ENCODE data around the gene ALKBH5. TPM values are rescaled to one million over a fixed set of nuclear protein-coding genes. Genes with fewer than 3 reads are reported as not detected.

Gene ALKBH5
- total and polyA plus RNA-seq, 2 experiments from 2014 or later = 56.6 to 78.3 TPM

GRCh38 chr17:18176176-18176575 is 7.5 kb upstream of the ALKBH5 start:
- WGBS (ENCODE audit: low lambda C conversion rate, missing lambda C conversion rate) = 80% methylated on average over 7 of the region's 7 CpGs
- DNase-seq (ENCODE audit: low spot score) = no peak

GRCh38 chr17:18177133-18177532 is 6.5 kb upstream of the ALKBH5 start:
- no peak overlapping the region for H2AFZ ChIP-seq

More at GRCh38 chr17:18176176-18176575, 7.5 kb upstream of the ALKBH5 start:
- no peaks in the 10 kb centered on the region for H3K36me3 ChIP-seq (replicated peaks; ENCODE audit: insufficient read depth, low read depth)
- H3K27ac ChIP-seq = no peak overlapping the region
- no peaks in the 10 kb centered on the region for H3K9me2 ChIP-seq (replicated peaks; ENCODE audit: insufficient read depth)
- no peaks in the 10 kb centered on the region for H3K9me3 ChIP-seq (ENCODE audit: low read depth)
- no peak overlapping the region for H2AFZ ChIP-seq
- no peak overlapping the region for H3K4me2 ChIP-seq
- TF ChIP-seq CTCF (IDR thresholded peaks at IDR 0.05; ENCODE audit: poor library complexity) (no peak), EZH2phosphoT487 (IDR thresholded peaks at IDR 0.05; ENCODE audit: low read depth, severe bottlenecking, unreplicated experiment) (no peak), EZH2 (IDR thresholded peaks at IDR 0.05; ENCODE audit: borderline replicate concordance) (no peak)
- no peaks in the 10 kb centered on the region for H3K79me2 ChIP-seq
- no peaks in the 10 kb centered on the region for H4K20me1 ChIP-seq (ENCODE audit: insufficient read depth, poor library complexity, severe bottlenecking)
- H3K4me1 ChIP-seq (ENCODE audit: insufficient read depth) = peaks cover 8% of the 10 kb centered on the region
- no peak overlapping the region for H3K4me3 ChIP-seq
- no peaks in the 10 kb centered on the region for H3K27me3 ChIP-seq

GRCh38 chr17:18177722-18178121 is 5.9 kb upstream of the ALKBH5 start:
- 92% methylated on average over 8 of the region's 8 CpGs for WGBS (ENCODE audit: low lambda C conversion rate, missing lambda C conversion rate)
- no peak overlapping the region for H3K4me2 ChIP-seq
- no peak overlapping the region for H3K4me3 ChIP-seq
- no peaks in the 10 kb centered on the region for H4K20me1 ChIP-seq (ENCODE audit: insufficient read depth, poor library complexity, severe bottlenecking)
- TF ChIP-seq EZH2 (IDR thresholded peaks at IDR 0.05; ENCODE audit: borderline replicate concordance) = no peak
- TF ChIP-seq CTCF (IDR thresholded peaks at IDR 0.05; ENCODE audit: poor library complexity) = no peak
- no peak for TF ChIP-seq EZH2phosphoT487 (IDR thresholded peaks at IDR 0.05; ENCODE audit: low read depth, severe bottlenecking, unreplicated experiment)
- peaks cover 20% of the 10 kb centered on the region for H3K4me1 ChIP-seq (ENCODE audit: insufficient read depth)
- H3K27ac ChIP-seq = no peak overlapping the region
- H2AFZ ChIP-seq = no peak overlapping the region
- no peaks in the 10 kb centered on the region for H3K27me3 ChIP-seq
- DNase-seq (ENCODE audit: low spot score) = no peak
- no peaks in the 10 kb centered on the region for H3K79me2 ChIP-seq
- no peaks in the 10 kb centered on the region for H3K36me3 ChIP-seq (replicated peaks; ENCODE audit: insufficient read depth, low read depth)
- no peaks in the 10 kb centered on the region for H3K9me2 ChIP-seq (replicated peaks; ENCODE audit: insufficient read depth)
- H3K9me3 ChIP-seq (ENCODE audit: low read depth) = no peaks in the 10 kb centered on the region

More at GRCh38 chr17:18177133-18177532, 6.5 kb upstream of the ALKBH5 start:
- no peaks in the 10 kb centered on the region for H4K20me1 ChIP-seq (ENCODE audit: insufficient read depth, poor library complexity, severe bottlenecking)
- TF ChIP-seq EZH2phosphoT487 (IDR thresholded peaks at IDR 0.05; ENCODE audit: low read depth, severe bottlenecking, unreplicated experiment) = no peak
- no peak for TF ChIP-seq EZH2 (IDR thresholded peaks at IDR 0.05; ENCODE audit: borderline replicate concordance)
- no peak for TF ChIP-seq CTCF (IDR thresholded peaks at IDR 0.05; ENCODE audit: poor library complexity)
- H3K4me1 ChIP-seq (ENCODE audit: insufficient read depth) = peaks cover 15% of the 10 kb centered on the region
- no peaks in the 10 kb centered on the region for H3K9me2 ChIP-seq (replicated peaks; ENCODE audit: insufficient read depth)
- no peak overlapping the region for H3K27ac ChIP-seq
- H3K36me3 ChIP-seq (replicated peaks; ENCODE audit: insufficient read depth, low read depth) = no peaks in the 10 kb centered on the region
- H3K27me3 ChIP-seq = no peaks in the 10 kb centered on the region
- H3K9me3 ChIP-seq (ENCODE audit: low read depth) = no peaks in the 10 kb centered on the region
- no peak overlapping the region for H3K4me2 ChIP-seq
- DNase-seq (ENCODE audit: low spot score) = no peak
- no peaks in the 10 kb centered on the region for H3K79me2 ChIP-seq
- H3K4me3 ChIP-seq = no peak overlapping the region

- TF ChIP-seq EZH2phosphoT487 (IDR thresholded peaks at IDR 0.05; ENCODE audit: low read depth, severe bottlenecking, unreplicated experiment) (no peak), CTCF (IDR thresholded peaks at IDR 0.05; ENCODE audit: poor library complexity) (no peak), EZH2 (IDR thresholded peaks at IDR 0.05; ENCODE audit: borderline replicate concordance) (no peak)
- no peak overlapping the region for H3K4me3 ChIP-seq
- peaks cover 4% of the 10 kb centered on the region for H3K79me2 ChIP-seq
- H3K27ac ChIP-seq = peak overlapping the region; percentile 63
- H3K9me3 ChIP-seq (ENCODE audit: low read depth) = no peaks in the 10 kb centered on the region
- no peaks in the 10 kb centered on the region for H3K36me3 ChIP-seq (replicated peaks; ENCODE audit: insufficient read depth, low read depth)
- DNase-seq (ENCODE audit: low spot score) = peak; percentile 28
- H3K9me2 ChIP-seq (replicated peaks; ENCODE audit: insufficient read depth) = no peaks in the 10 kb centered on the region
- 71% methylated on average over 1 of the region's 1 CpG for WGBS (ENCODE audit: low lambda C conversion rate, missing lambda C conversion rate)
- no peak overlapping the region for H3K4me2 ChIP-seq
- no peaks in the 10 kb centered on the region for H3K27me3 ChIP-seq
- peaks cover 20% of the 10 kb centered on the region for H3K4me1 ChIP-seq (ENCODE audit: insufficient read depth)
- no peak overlapping the region for H2AFZ ChIP-seq
- H4K20me1 ChIP-seq (ENCODE audit: insufficient read depth, poor library complexity, severe bottlenecking) = no peaks in the 10 kb centered on the region
Measured at GRCh38 chr17:18179196-18179595, 4.4 kb upstream of the ALKBH5 start.
